Measurements from ENCODE around the gene CCDC195. TPM values are rescaled to one million over a fixed set of nuclear protein-coding genes. Genes with fewer than 3 reads are reported as not detected.
"Not testable (repeated sequence)": the region's sequence is repeated elsewhere in the genome, so short reads cannot be mapped to it uniquely, and the experiment has no call there.

The CCDC195 gene
- polyA plus RNA-seq, 3 donors, result not detected

DNA sequence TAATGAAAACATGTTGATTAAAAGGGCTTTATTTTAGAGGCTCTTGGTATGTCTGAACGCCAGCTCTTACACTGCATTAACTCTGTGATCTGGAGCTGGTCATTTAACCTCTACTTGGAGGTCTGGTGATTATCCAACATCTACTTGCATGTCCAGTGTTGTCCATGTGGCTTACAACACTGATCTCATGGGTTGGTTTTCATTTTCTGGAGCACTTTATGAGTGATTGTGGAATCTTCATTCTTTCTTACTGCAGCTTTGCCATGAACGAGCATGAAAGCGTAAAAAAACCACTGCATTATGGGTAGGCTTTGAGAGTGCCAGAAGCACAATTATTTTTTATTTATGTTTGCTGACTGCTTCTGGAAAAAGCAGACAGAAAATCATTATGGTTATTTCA, 4.8 kb downstream of the CCDC195 start:
- DNase-seq (ENCODE audit: extremely low read depth in 1 of 11, low read depth in 9 of 11, low spot score in 4 of 11), result no peak

- no peak for DNase-seq (ENCODE audit: extremely low read depth in 1 of 11, low read depth in 9 of 11, low spot score in 4 of 11)
Measured at GRCh38 chr2:224709301-224709700, 6.9 kb downstream of the CCDC195 start.

- no peak for DNase-seq (ENCODE audit: extremely low read depth in 1 of 11, low read depth in 9 of 11, low spot score in 4 of 11)
Measured at GRCh38 chr2:224694502-224694901, 21.7 kb downstream of the CCDC195 start.

DNA sequence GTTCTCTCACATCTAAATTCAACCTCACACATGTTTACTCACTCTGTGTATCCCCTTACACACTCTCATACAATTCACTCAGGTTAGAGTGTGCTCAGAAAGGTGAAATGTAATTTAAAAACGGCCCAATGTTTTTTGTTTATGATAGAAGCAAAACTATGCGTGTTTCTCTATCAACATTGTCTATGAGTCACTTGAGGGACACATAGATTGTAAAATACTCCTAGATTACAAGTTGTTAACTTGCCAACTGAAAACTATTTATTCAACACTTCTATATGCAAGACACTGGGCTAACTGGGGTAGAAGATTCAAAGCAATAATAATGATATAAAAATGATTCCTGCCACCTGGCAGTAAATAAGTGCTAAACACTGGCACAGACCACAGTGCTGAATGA, 24.6 kb downstream of the CCDC195 start:
- no peak for DNase-seq (ENCODE audit: extremely low read depth in 1 of 11, low read depth in 9 of 11, low spot score in 4 of 11)

- DNase-seq (ENCODE audit: extremely low read depth in 1 of 11, low read depth in 9 of 11, low spot score in 4 of 11), result no peak
Measured at GRCh38 chr2:224690868-224691267, 25.3 kb downstream of the CCDC195 start.

- no peak for DNase-seq (ENCODE audit: extremely low read depth in 1 of 11, low read depth in 9 of 11, low spot score in 4 of 11)
Measured at GRCh38 chr2:224689539-224689938, 26.6 kb downstream of the CCDC195 start.

GRCh38 chr2:224688997-224689396, 27.2 kb downstream of the CCDC195 start:
- no peak for DNase-seq (ENCODE audit: extremely low read depth in 1 of 11, low read depth in 9 of 11, low spot score in 4 of 11)

DNA sequence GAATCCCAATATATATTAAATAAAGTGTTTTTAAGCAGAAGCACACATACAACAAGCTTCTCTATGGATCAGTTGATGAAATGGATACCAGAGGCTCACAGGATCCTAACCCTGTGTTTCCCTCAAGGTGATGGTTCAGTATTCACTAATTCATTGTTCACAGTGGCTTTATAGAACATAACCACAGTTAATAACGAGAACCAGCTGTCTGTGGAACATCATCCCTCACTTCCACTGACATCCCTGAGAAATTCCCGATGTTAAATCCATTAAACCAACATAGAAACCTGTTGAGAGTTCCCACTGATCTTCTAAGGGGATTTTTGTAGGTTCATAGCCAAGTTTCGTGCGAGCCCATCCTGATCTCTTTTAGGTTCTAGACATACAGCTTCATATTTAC, 29.0 kb downstream of the CCDC195 start:
- no peak for DNase-seq (ENCODE audit: extremely low read depth in 1 of 11, low read depth in 9 of 11, low spot score in 4 of 11)

GRCh38 chr2:224685121-224685520, 31.0 kb downstream of the CCDC195 start:
- DNase-seq (ENCODE audit: extremely low read depth in 1 of 11, low read depth in 9 of 11, low spot score in 4 of 11), result no peak

GRCh38 chr2:224682134-224682533, 34.0 kb downstream of the CCDC195 start:
- no peak for DNase-seq (ENCODE audit: extremely low read depth in 1 of 11, low read depth in 9 of 11, low spot score in 4 of 11)

DNA sequence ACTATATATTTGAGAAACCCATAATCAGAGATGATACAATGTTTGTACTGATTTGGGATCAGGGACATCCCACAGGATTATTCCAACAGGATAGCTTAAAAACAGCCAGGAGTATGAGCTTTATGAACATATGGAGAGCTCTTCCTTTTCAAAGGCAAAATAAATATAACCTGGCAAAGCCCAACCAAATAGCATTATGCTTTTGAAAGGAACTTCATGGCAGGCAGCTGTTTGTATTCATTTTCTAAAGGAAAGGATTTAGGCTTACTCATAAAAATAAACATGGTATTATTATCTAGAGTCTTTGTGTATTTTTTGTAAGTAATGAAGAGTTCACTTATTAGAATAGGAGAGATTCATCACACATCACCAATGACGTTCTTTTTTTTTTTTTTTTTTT, 44.4 kb downstream of the CCDC195 start:
- no peak for DNase-seq (ENCODE audit: extremely low read depth in 1 of 11, low read depth in 9 of 11, low spot score in 4 of 11)

DNA sequence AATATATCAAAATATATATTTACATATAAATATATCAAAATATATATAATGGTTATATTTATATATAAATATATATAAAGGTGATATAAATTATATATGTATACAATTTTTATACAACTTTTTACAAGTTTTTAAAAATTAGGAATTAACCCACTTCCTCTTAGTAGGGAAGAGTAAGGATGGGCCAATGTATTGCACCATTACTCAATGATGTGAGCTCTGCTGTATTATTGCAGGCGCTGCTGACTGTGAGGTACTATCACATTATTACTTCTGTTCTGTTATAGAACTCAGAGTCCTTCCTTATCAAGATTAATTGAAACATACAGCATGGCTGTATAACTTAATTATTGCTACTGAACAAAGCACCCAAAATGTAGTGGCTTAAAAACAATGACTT, 46.0 kb downstream of the CCDC195 start:
- no peak for DNase-seq (ENCODE audit: extremely low read depth in 1 of 11, low read depth in 9 of 11, low spot score in 4 of 11)

DNA sequence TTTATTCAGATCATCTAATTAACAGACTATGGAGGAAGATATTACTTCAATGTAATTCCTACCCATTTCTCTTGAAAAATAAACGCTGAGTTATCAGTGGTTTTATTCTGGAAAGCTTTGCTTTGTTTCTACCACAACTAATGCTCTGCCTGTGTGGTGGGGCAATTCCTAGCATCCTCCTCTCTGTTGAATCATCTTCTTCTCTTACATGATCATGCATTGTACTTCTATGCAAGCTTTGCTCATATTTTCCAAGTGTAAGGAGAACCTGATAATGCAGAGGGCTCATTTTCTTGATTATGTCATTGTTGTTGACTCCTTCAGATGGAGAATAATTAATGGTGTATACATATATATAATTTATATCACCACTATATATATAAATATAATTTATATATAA, 46.7 kb downstream of the CCDC195 start:
- DNase-seq (ENCODE audit: extremely low read depth in 1 of 11, low read depth in 9 of 11, low spot score in 4 of 11), result no peak

GRCh38 chr2:224668123-224668909, 47.8 kb downstream of the CCDC195 start:
- DNase-seq (ENCODE audit: extremely low read depth in 1 of 11, low read depth in 9 of 11, low spot score in 4 of 11), result no peak

DNA sequence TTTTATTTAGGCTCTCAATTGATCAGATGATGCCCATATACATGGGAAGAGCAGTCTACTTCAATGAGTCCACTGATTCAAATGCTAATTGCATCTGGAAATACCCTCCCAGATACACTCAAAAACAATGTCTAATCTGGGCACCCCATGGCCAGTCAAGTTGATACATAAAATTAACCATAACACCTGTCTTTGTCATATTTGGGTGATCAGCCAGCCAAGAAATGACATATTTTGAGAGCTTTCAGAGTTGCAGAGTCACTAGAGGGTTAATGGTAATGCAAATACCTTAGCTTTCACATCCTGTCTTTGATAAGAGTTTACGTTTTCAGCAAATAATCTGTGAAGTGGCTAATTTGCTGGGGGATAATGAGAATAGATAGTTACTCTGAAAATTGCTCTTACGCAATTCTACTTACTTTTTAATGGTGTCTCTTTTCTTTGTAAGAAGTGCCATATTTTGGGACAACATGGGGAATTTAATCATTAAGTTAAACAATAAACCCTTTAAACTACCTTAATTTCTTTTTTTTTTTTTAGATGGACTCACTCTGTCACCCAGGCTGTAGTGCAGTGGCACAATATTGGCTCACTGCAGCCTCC, 49.1 kb downstream of the CCDC195 start:
- no peak for DNase-seq (ENCODE audit: extremely low read depth in 1 of 11, low read depth in 9 of 11, low spot score in 4 of 11)

GRCh38 chr2:224663322-224663721, 52.8 kb downstream of the CCDC195 start:
- not testable (repeated sequence) for DNase-seq (ENCODE audit: extremely low read depth in 1 of 11, low read depth in 9 of 11, low spot score in 4 of 11)

DNA sequence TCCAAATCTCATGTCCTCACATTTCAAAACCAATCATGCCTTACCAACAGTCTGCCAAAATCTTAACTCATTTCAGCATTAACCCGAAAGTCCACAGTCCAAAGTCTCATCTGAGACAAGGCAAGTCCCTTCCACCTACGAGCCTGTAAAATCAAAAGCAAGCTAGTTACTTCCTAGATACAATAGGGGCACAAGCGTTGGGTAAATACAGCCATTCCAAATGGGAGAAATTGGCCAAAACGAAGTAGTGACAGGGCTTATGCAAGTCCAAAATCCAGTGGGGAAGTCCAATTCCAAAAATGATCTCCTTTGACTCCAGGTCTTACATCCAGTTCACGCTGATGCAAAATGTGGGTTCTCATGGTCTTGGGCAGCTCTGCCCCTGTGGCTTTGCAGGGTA, 54.5 kb downstream of the CCDC195 start:
- not testable (repeated sequence) for DNase-seq (ENCODE audit: extremely low read depth in 1 of 11, low read depth in 9 of 11, low spot score in 4 of 11)

GRCh38 chr2:224659714-224660113, 56.5 kb downstream of the CCDC195 start:
- no peak for DNase-seq (ENCODE audit: extremely low read depth in 1 of 11, low read depth in 9 of 11, low spot score in 4 of 11)

- DNase-seq (ENCODE audit: extremely low read depth in 1 of 11, low read depth in 9 of 11, low spot score in 4 of 11), result no peak
Measured at GRCh38 chr2:224658780-224659405, 57.3 kb downstream of the CCDC195 start.

DNA sequence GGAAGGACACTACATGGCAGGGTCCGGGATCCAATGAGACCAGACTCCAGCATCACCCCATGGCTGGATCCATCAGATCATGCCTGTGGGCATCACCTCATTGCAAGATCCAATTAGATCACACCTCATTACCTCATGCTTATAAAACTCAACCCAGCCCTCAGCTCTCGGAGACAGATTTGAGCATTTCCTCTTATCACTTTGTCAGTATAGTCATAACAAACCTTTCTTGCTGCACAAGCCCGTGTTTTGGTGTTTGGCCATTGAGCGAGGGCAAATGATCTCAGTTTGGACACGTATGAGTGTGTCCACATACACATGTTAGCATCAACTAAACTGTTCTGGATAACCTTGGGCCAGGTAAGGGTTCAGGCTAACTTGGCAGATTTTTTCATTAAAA, 58.8 kb downstream of the CCDC195 start:
- DNase-seq (ENCODE audit: extremely low read depth in 1 of 11, low read depth in 9 of 11, low spot score in 4 of 11), result no peak
